ENCODE data around the gene SNIP1. TPM values are rescaled to one million over a fixed set of nuclear protein-coding genes. Genes with fewer than 3 reads are reported as not detected.

The SNIP1 gene
- total RNA-seq, 1 experiment from 2014 or later: 18.3 TPM

- CTCF ChIA-PET: interaction anchor here (0.7 kb wide), 1 partner anchor 25 kb away, joined by 4 read pairs; no protein-coding TSS in a partner anchor
- intact Hi-C loops (cut with micrococcal nuclease; ENCODE audit: unreplicated experiment): no loop called here
- POLR2A ChIA-PET (ENCODE audit: low non-redundant PET): no interaction called here
- peaks cover 14% of the 10 kb centered on the region for H3K27me3 ChIP-seq (replicated peaks; ENCODE audit: insufficient read depth, low read depth, low read length, poor library complexity)
- no peaks in the 10 kb centered on the region for H3K9me3 ChIP-seq (ENCODE audit: low read depth, low read length, poor library complexity, severe bottlenecking)
- no peak for DNase-seq (ENCODE audit: low spot score)
- H3K4me1 ChIP-seq (ENCODE audit: insufficient read depth, low read length, poor library complexity, severe bottlenecking): no peaks in the 10 kb centered on the region
- H3K4me3 ChIP-seq (ENCODE audit: low read depth, low read length, poor library complexity, severe bottlenecking): no peak overlapping the region
- H3K27ac ChIP-seq (ENCODE audit: low read depth, low read length, poor library complexity, severe bottlenecking): no peak overlapping the region
- TF ChIP-seq EZH2 (IDR thresholded peaks at IDR 0.05; ENCODE audit: borderline replicate concordance, low read depth, low read length, poor library complexity, severe bottlenecking): no peak
- TF ChIP-seq CTCF (conservative IDR thresholded peaks at IDR 0.05; ENCODE audit: low read depth, low read length): no peak
- H3K36me3 ChIP-seq (ENCODE audit: insufficient read depth, low read length, poor library complexity, severe bottlenecking): no peaks in the 10 kb centered on the region
- no TSS peak for BruUV-seq (replicated peaks)
Measured at GRCh38 chr1:37601441-37601840, 47.3 kb upstream of the SNIP1 start.

DNA sequence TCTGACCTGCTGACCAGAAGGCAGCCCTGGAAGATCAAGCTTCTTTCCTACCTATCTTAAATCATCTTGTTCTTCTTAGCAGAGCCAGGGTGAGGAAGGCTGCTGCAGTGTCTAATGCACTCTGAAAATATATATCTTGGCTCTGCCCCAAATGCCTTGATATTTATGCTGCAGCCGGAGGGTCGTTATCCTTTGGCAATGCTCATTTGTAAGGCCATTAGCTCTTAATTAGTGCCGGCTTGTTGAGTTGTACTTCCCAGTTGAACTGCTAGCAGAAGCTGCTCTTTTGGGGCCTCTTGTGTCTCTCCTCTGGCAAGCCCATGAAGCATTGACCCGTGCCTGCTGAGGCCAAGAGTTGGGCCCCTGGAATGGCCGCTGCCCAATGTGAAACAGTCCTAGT, 45.8 kb upstream of the SNIP1 start:
- ChIA-PET POLR2A (ENCODE audit: low non-redundant PET) (no interaction called here), CTCF (no interaction called here)
- no peak overlapping the region for H3K4me3 ChIP-seq (ENCODE audit: low read depth, low read length, poor library complexity, severe bottlenecking)
- H3K27ac ChIP-seq (ENCODE audit: low read depth, low read length, poor library complexity, severe bottlenecking): no peak overlapping the region
- no peak for TF ChIP-seq EZH2 (IDR thresholded peaks at IDR 0.05; ENCODE audit: borderline replicate concordance, low read depth, low read length, poor library complexity, severe bottlenecking)
- no peak for TF ChIP-seq CTCF (conservative IDR thresholded peaks at IDR 0.05; ENCODE audit: low read depth, low read length)
- no peak for DNase-seq (ENCODE audit: low spot score)
- no peaks in the 10 kb centered on the region for H3K4me1 ChIP-seq (ENCODE audit: insufficient read depth, low read length, poor library complexity, severe bottlenecking)
- peaks cover 8% of the 10 kb centered on the region for H3K27me3 ChIP-seq (replicated peaks; ENCODE audit: insufficient read depth, low read depth, low read length, poor library complexity)
- H3K36me3 ChIP-seq (ENCODE audit: insufficient read depth, low read length, poor library complexity, severe bottlenecking): no peaks in the 10 kb centered on the region
- BruUV-seq (replicated peaks): no TSS peak
- H3K9me3 ChIP-seq (ENCODE audit: low read depth, low read length, poor library complexity, severe bottlenecking): no peaks in the 10 kb centered on the region
- intact Hi-C loops (cut with micrococcal nuclease; ENCODE audit: unreplicated experiment): no loop called here

GRCh38 chr1:37596182-37596667, 42.1 kb upstream of the SNIP1 start:
- BruUV-seq (replicated peaks): no TSS peak
- intact Hi-C loops (cut with micrococcal nuclease; ENCODE audit: unreplicated experiment): no loop called here
- peaks cover 25% of the 10 kb centered on the region for H3K36me3 ChIP-seq (ENCODE audit: insufficient read depth, low read length, poor library complexity, severe bottlenecking)
- peaks cover 4% of the 10 kb centered on the region for H3K27me3 ChIP-seq (replicated peaks; ENCODE audit: insufficient read depth, low read depth, low read length, poor library complexity)
- CTCF ChIA-PET: no interaction called here
- H3K9me3 ChIP-seq (ENCODE audit: low read depth, low read length, poor library complexity, severe bottlenecking): no peaks in the 10 kb centered on the region
- no peak for DNase-seq (ENCODE audit: low spot score)
- POLR2A ChIA-PET (ENCODE audit: low non-redundant PET): interaction anchor here (0.5 kb wide), 1 partner anchor 88 kb away, joined by 3 read pairs; no protein-coding TSS in a partner anchor
- H3K27ac ChIP-seq (ENCODE audit: low read depth, low read length, poor library complexity, severe bottlenecking): no peak overlapping the region
- peak overlapping the region; percentile 84 for H3K4me3 ChIP-seq (ENCODE audit: low read depth, low read length, poor library complexity, severe bottlenecking)
- TF ChIP-seq CTCF (conservative IDR thresholded peaks at IDR 0.05; ENCODE audit: low read depth, low read length) (no peak), EZH2 (IDR thresholded peaks at IDR 0.05; ENCODE audit: borderline replicate concordance, low read depth, low read length, poor library complexity, severe bottlenecking) (no peak)
- H3K4me1 ChIP-seq (ENCODE audit: insufficient read depth, low read length, poor library complexity, severe bottlenecking): peaks cover 8% of the 10 kb centered on the region

All from A673 (cell line).